Neural progenitor cell (in vitro differentiated cells): Measurements from ENCODE around the gene SPSB2. TPM values are rescaled to one million over a fixed set of nuclear protein-coding genes. Genes with fewer than 3 reads are reported as not detected.

Experiments
- DNase-seq: peaks from one replicate; pipeline ENCODE4 v3.0.0-alpha.2; 2016; ENCODE audit warnings: low spot score
- H2AFZ ChIP-seq: fragments of 200-600 bp; sonication (generic); replicated peaks from 2 replicates; pipeline ENCODE4 v1.6.1; 2016; ENCODE audit warnings: antibody characterized with exemption
- H3F3A ChIP-seq: fragments of 200-600 bp; sonication (generic); 2 replicates; pipeline ENCODE4 v1.6.1; 2016; ENCODE audit warnings: antibody characterized with exemption, low read depth
- H3K27ac ChIP-seq: fragments of 200-600 bp; sonication (generic); 2 replicates; pipeline ENCODE4 v1.5.1; 2016; ENCODE audit warnings: mild to moderate bottlenecking
- H3K27me3 ChIP-seq: fragments of 200-600 bp; sonication (generic); 2 replicates; pipeline ENCODE4 v1.6.1; 2016; ENCODE audit warnings: mild to moderate bottlenecking, moderate library complexity
- H3K36me3 ChIP-seq: fragments of 200-600 bp; sonication (generic); 2 replicates; pipeline ENCODE4 v1.5.1; 2016
- H3K4me1 ChIP-seq: fragments of 200-600 bp; sonication (generic); 2 replicates; pipeline ENCODE4 v1.6.1; 2016; ENCODE audit warnings: mixed run types
- H3K4me2 ChIP-seq: fragments of 200-600 bp; sonication (generic); 2 replicates; pipeline ENCODE4 v1.6.1; 2016
- H3K4me3 ChIP-seq: fragments of 200-600 bp; sonication (generic); 2 replicates; pipeline ENCODE4 v1.5.1; 2016
- H3K79me2 ChIP-seq: fragments of 200-600 bp; sonication (generic); 2 replicates; pipeline ENCODE4 v1.6.1; 2016; ENCODE audit warnings: low read depth
- H3K9ac ChIP-seq: fragments of 200-600 bp; sonication (generic); 2 replicates; pipeline ENCODE4 v1.6.1; 2016
- H3K9me3 ChIP-seq: fragments of 200-600 bp; sonication (generic); 2 replicates; pipeline ENCODE4 v1.5.1; 2016; ENCODE audit warnings: low read depth
- H4K20me1 ChIP-seq: fragments of 200-600 bp; sonication (generic); 2 replicates; pipeline ENCODE4 v1.6.1; 2016; ENCODE audit warnings: low read depth
- H3K27ac Mint-ChIP-seq: 3 replicates; pipeline ENCODE4 v1.8.0; 2021; ENCODE audit warnings: mixed read lengths
- H3K27me3 Mint-ChIP-seq: 2 replicates; pipeline ENCODE4 v1.8.0; 2022; ENCODE audit warnings: low read depth, mild to moderate bottlenecking, inconsistent platforms, moderate library complexity, mixed read lengths; ENCODE audit not compliant: insufficient read depth
- H3K36me3 Mint-ChIP-seq: 3 replicates; pipeline ENCODE4 v1.8.0; 2021; ENCODE audit warnings: mixed read lengths
- H3K4me1 Mint-ChIP-seq: 3 replicates; pipeline ENCODE4 v1.8.0; 2021; ENCODE audit warnings: mixed read lengths
- H3K4me3 Mint-ChIP-seq: 3 replicates; pipeline ENCODE4 v1.8.0; 2021; ENCODE audit warnings: mild to moderate bottlenecking, moderate library complexity, mixed read lengths
- H3K9me3 Mint-ChIP-seq: 3 replicates; pipeline ENCODE4 v1.8.0; 2020; ENCODE audit warnings: mixed read lengths
- CTCF ChIP-seq: fragments of 200-600 bp; sonication (generic); IDR thresholded peaks from 2 replicates; pipeline ENCODE4 v1.5.1; 2017; ENCODE audit warnings: antibody characterized with exemption, mild to moderate bottlenecking
- EZH2 ChIP-seq: fragments of 200-600 bp; sonication (generic); IDR thresholded peaks from 2 replicates; pipeline ENCODE4 v1.6.1; 2017; ENCODE audit warnings: antibody characterized with exemption, mild to moderate bottlenecking, moderate library complexity
- EZH2phosphoT487 ChIP-seq: fragments of 200-600 bp; sonication (generic); IDR thresholded peaks from 2 replicates; pipeline ENCODE4 v1.6.1; 2017; ENCODE audit warnings: antibody characterized with exemption
- total RNA-seq: library from RNA; depleted of rRNA; stranded (reverse); fragments of >200 nt; gene quantifications from 2 replicates; pipeline ENCODE4 v1.2.3, GENCODE V29; 2015; ENCODE audit warnings: low replicate concordance

Gene SPSB2
- total RNA-seq, 1 donor from 2014 or later, result 0.65 TPM

- no peaks in the 10 kb centered on the region for H3K9me3 ChIP-seq
- no peak overlapping the region for H3K27ac ChIP-seq
- Mint-ChIP-seq H3K9me3 (peaks cover 3% of the 10 kb centered on the region), H3K36me3 (peaks cover 5% of the 10 kb centered on the region), H3K4me1 (peaks cover 11% of the 10 kb centered on the region), H3K27ac (no peak overlapping the region), H3K4me3 (no peak overlapping the region), H3K27me3 (peaks cover 5% of the 10 kb centered on the region)
- no peak for DNase-seq
- H3K36me3 ChIP-seq, result no peaks in the 10 kb centered on the region
- H3K27me3 ChIP-seq, result no peaks in the 10 kb centered on the region
- no peaks in the 10 kb centered on the region for H4K20me1 ChIP-seq
- peak overlapping the region; percentile 74 for H2AFZ ChIP-seq
- no peak overlapping the region for H3K9ac ChIP-seq
- peaks cover 28% of the 10 kb centered on the region for H3K4me1 ChIP-seq
- no peaks in the 10 kb centered on the region for H3K79me2 ChIP-seq
- H3K4me3 ChIP-seq, result peak overlapping the region; percentile 59
- peak overlapping the region; percentile 87 for H3K4me2 ChIP-seq
- TF ChIP-seq CTCF (no peak), EZH2phosphoT487 (no peak)
- H3F3A ChIP-seq, result peaks cover 29% of the 10 kb centered on the region
Measured at GRCh38 chr12:6905414-6906040, 32.4 kb upstream of the SPSB2 start.

DNA sequence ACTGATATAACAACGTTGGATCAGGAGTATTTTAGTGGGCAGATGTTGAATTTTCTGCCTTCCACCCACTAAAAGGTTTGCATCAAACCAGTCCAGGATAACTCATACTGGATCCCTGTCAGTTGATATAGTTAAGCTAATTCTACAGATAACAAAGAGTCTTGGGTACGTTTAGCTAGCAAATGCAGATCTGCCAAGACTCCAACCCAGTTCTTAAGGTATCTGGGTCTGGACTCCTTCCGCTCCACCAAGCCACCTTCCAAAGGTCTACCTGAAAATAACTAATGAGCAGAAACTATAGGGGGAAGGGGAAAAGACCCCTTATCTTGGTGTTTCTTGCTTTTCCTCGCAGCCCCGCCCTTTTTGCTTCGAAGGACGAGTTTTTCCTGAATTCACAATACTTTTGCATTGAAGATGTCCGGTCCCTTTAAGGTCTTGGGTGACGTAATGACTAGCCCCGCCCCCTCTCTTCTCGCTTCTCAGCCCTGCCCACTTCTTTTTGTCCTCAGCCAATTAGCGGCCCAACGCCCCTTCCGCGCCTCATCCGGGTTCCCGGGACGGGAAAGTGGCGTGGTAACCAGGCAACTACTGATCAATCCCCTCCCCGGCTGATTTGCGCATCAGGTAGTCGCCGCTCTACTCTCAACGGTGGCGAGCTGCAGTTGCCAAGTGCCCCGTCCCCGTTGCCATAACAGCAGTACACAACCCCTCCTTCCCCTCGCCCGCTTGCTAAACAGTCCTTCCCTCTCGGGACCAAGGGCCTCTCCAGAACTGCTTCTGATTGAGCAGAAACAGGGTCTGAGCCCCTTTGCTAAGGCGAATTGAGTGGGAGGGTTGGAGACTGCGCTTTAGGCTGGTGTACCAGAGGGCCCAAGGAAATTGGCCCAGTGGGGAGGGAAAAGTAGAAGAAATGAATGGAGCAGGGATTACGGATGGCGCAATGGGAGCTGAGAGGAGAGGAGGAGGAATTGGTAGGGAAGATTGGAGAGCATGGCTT, 31.5 kb upstream of the SPSB2 start, which contains the start of gene LRRC23:
LRRC23 (plus strand) TSS at position 543 of the 997 bp plus-strand sequence. CDS start 812 bp downstream, outside the sequence.
- Histone ChIP-seq H3K4me2 (peak within 1 kb of the TSS; percentile 87), H3K4me3 (peak within 1 kb of the TSS; percentile 59)
- H3K27ac Mint-ChIP-seq, result peak within 1 kb of the TSS; percentile 50

DNA sequence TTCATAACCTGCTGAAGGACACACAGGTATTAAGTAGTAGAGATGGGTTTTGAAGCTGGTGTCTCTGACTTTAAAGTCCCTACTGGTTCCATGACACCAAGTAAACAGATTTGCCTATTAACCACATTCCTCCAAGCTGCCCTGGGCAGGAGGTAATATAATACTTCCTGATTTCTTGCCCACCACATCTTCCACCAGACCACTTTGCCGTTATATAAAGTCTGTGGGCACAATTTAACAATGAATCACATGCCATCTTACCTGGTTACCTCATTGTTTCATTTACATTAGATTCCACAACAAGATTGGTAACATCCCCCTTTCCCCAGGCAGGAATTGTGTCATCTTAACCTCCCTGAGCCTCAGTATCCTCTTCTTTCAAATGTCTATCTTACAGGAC, 30.6 kb upstream of the SPSB2 start:
- peak overlapping the region; percentile 50 for H3K27ac Mint-ChIP-seq
- H3K9ac ChIP-seq, result no peak overlapping the region

More for the DNA sequence above, 31.5 kb upstream of the SPSB2 start, which contains the start of gene LRRC23:
- H3K27ac ChIP-seq, result no peak within 1 kb of the TSS
- Mint-ChIP-seq H3K4me3 (no peak within 1 kb of the TSS), H3K27me3 (peaks cover 6% of the 10 kb centered on the region), H3K9me3 (peaks cover 3% of the 10 kb centered on the region), H3K36me3 (peaks cover 5% of the 10 kb centered on the region), H3K4me1 (peaks cover 19% of the 10 kb centered on the region)
- no peaks in the 10 kb centered on the region for H4K20me1 ChIP-seq
- no peak within 1 kb of the TSS for H3K9ac ChIP-seq
- H3K36me3 ChIP-seq, result no peaks in the 10 kb centered on the region
- no peaks in the 10 kb centered on the region for H3K79me2 ChIP-seq
- peak; percentile 99 for DNase-seq
- peaks cover 27% of the 10 kb centered on the region for H3F3A ChIP-seq
- H3K27me3 ChIP-seq, result no peaks in the 10 kb centered on the region
- no peak for TF ChIP-seq CTCF
- TF ChIP-seq EZH2phosphoT487, result no peak
- TF ChIP-seq EZH2, result no peak
- H3K9me3 ChIP-seq, result no peaks in the 10 kb centered on the region
- peak within 1 kb of the TSS; percentile 97 for H2AFZ ChIP-seq
- H3K4me1 ChIP-seq, result peaks cover 28% of the 10 kb centered on the region

More for the DNA sequence above, 30.6 kb upstream of the SPSB2 start:
- peak overlapping the region; percentile 77 for H3K4me2 ChIP-seq
- peaks cover 22% of the 10 kb centered on the region for H3K4me1 Mint-ChIP-seq
- TF ChIP-seq CTCF (no peak), EZH2 (no peak)
- H3K27me3 Mint-ChIP-seq, result peaks cover 6% of the 10 kb centered on the region
- H3K9me3 Mint-ChIP-seq, result peaks cover 3% of the 10 kb centered on the region
- H3K9me3 ChIP-seq, result no peaks in the 10 kb centered on the region
- peaks cover 22% of the 10 kb centered on the region for H3F3A ChIP-seq
- no peaks in the 10 kb centered on the region for H3K36me3 ChIP-seq
- DNase-seq, result no peak
- no peak overlapping the region for H3K27ac ChIP-seq
- no peak overlapping the region for H3K4me3 Mint-ChIP-seq
- no peaks in the 10 kb centered on the region for H3K79me2 ChIP-seq
- H3K4me1 ChIP-seq, result peaks cover 28% of the 10 kb centered on the region
- H2AFZ ChIP-seq, result no peak overlapping the region
- no peaks in the 10 kb centered on the region for H3K27me3 ChIP-seq
- no peak overlapping the region for H3K4me3 ChIP-seq
- peaks cover 5% of the 10 kb centered on the region for H3K36me3 Mint-ChIP-seq
- H4K20me1 ChIP-seq, result no peaks in the 10 kb centered on the region
